GM18505 (cell line): ENCODE results near the gene XKR8.

Source experiments
- ATAC-seq: cut with Tn5 transposase; IDR thresholded peaks from one replicate; pipeline ENCODE4 v1.9.1; 2021; ENCODE audit not compliant: unreplicated experiment
- POLR2A ChIP-seq: IDR thresholded peaks from 4 replicates; pipeline ENCODE4 v1.6.1; 2011; ENCODE audit warnings: borderline replicate concordance; ENCODE audit not compliant: insufficient read depth, insufficient read length; ENCODE audit errors: extremely low read depth

The XKR8 gene

GRCh38 chr1:27961646-27962221, 2.0 kb downstream of the XKR8 start:
- no peak for TF ChIP-seq POLR2A
- ATAC-seq, result no peak

GRCh38 chr1:27963393-27963792, 3.6 kb downstream of the XKR8 start:
- TF ChIP-seq POLR2A, result no peak
- ATAC-seq, result no peak

DNA sequence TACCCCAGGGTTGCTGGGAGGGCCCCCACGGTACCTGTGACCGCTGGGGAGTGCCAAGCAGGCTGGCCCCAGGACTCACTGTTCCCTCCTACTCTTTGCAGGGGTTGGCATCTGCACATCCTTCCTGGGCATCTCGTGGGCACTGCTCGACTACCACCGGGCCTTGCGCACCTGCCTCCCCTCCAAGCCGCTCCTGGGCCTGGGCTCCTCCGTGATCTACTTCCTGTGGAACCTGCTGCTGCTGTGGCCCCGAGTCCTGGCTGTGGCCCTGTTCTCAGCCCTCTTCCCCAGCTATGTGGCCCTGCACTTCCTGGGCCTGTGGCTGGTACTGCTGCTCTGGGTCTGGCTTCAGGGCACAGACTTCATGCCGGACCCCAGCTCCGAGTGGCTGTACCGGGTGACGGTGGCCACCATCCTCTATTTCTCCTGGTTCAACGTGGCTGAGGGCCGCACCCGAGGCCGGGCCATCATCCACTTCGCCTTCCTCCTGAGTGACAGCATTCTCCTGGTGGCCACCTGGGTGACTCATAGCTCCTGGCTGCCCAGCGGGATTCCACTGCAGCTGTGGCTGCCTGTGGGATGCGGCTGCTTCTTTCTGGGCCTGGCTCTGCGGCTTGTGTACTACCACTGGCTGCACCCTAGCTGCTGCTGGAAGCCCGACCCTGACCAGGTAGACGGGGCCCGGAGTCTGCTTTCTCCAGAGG, 6.8 kb downstream of the XKR8 start:
- no peak for ATAC-seq
- TF ChIP-seq POLR2A, result no peak

GRCh38 chr1:27967106-27967883, 7.5 kb downstream of the XKR8 start:
- ATAC-seq, result no peak

GRCh38 chr1:27967884-27968466, 8.2 kb downstream of the XKR8 start:
- no peak for ATAC-seq
- no peak for TF ChIP-seq POLR2A

More at GRCh38 chr1:27967106-27967883, 7.5 kb downstream of the XKR8 start:
- TF ChIP-seq POLR2A, result no peak

DNA sequence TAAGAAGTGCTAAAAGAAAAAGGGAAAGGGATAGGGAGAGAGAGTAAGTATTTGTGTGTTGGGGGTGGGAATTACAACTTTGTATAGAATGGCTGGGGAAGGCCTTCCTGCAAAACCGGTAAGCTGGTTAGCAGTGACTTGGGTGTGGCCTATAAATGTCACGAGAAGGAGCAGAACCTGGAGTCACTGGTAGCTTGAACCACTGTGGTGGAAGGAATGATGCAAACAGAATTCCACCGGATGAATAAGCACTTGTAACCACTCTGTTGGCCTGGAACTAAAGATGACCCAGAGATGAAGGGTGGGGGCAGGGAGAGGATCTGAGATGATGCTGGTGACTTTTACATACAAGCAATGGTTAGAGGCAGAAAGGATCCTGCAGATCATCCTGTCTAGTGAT, 8.9 kb downstream of the XKR8 start:
- TF ChIP-seq POLR2A, result no peak
- no peak for ATAC-seq

GRCh38 chr1:27970401-27970800, 10.6 kb downstream of the XKR8 start:
- no peak for TF ChIP-seq POLR2A
- ATAC-seq, result no peak

- no peak for TF ChIP-seq POLR2A
- ATAC-seq, result no peak
Measured at GRCh38 chr1:27971674-27972073, 11.9 kb downstream of the XKR8 start.

DNA sequence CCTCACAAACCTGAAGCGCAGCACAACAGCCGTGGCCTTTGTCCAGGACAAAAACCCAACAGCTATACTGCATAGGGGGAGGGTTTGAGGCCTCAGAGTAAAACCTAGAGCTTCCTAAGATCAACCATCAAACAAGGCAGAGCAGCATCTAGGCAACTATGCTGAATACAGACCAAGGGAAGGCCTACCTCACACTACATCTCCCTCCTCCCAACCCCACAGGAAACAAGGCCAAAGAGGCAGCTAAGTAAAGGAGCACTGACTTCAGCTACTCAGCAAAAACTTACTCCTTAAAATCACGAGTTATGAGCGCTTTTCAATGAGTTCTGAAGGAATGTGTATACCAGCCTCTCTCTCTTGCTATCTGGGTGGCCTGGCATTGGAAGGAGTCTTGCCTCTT, 12.4 kb downstream of the XKR8 start:
- no peak for TF ChIP-seq POLR2A
- ATAC-seq, result no peak

GRCh38 chr1:27973771-27974416, 14.1 kb downstream of the XKR8 start:
- ATAC-seq, result no peak
- TF ChIP-seq POLR2A, result no peak

- ATAC-seq, result no peak
- TF ChIP-seq POLR2A, result no peak
Measured at GRCh38 chr1:27974417-27974781, 14.6 kb downstream of the XKR8 start.

GRCh38 chr1:27979151-27979858, 19.5 kb downstream of the XKR8 start:
- no peak for TF ChIP-seq POLR2A
- no peak for ATAC-seq

GRCh38 chr1:27979859-27980201, 20.1 kb downstream of the XKR8 start:
- TF ChIP-seq POLR2A, result no peak

GRCh38 chr1:27980216-27980845, 20.6 kb downstream of the XKR8 start:
- no peak for ATAC-seq
- no peak for TF ChIP-seq POLR2A

More at GRCh38 chr1:27979859-27980201, 20.1 kb downstream of the XKR8 start:
- no peak for ATAC-seq
